T1000 (cell line): ENCODE data around the gene TBX3.

Experiments used
- DNase-seq: peaks from one replicate; lab custom pipeline; 2025; ENCODE audit warnings: mixed read lengths; lab: John Stamatoyannopoulos, UW

TBX3 gene

GRCh38 chr12:114682785-114683708 lies 928 bp downstream of the TBX3 start:
- DNase-seq, result peak; percentile 8

DNA sequence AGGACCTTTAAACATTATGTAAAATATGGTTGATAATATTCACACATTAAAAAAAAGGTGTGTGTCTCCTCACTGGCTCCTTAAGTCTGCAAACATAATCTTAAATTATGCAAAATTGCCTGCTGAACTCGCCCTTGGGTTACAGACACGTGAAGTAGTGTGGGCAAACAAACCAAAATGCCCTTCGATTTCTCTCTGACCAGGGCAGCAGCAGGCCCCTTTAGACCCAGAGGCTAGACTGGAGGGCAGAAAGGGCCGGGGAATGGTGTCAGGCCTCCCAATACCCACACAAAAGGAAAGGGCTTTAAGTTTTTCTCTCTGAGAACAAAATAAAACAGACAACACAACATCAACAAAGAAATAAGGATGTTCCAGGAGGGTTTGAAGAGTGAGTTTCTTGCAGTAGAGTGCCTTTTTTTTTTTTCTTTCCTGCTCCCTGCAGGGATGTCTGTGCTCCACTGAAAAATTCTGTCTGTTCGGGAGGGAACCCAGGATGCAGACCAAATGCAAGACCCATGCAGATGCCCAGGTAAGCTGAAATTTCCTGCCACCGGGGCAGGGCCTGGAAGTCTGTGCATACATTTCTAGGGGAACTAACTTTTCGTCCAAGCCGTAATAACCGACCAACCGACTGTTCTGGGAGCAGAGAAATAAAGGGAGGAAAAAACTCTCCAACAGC lies 1.7 kb downstream of the TBX3 start:
- no peak for DNase-seq

DNA sequence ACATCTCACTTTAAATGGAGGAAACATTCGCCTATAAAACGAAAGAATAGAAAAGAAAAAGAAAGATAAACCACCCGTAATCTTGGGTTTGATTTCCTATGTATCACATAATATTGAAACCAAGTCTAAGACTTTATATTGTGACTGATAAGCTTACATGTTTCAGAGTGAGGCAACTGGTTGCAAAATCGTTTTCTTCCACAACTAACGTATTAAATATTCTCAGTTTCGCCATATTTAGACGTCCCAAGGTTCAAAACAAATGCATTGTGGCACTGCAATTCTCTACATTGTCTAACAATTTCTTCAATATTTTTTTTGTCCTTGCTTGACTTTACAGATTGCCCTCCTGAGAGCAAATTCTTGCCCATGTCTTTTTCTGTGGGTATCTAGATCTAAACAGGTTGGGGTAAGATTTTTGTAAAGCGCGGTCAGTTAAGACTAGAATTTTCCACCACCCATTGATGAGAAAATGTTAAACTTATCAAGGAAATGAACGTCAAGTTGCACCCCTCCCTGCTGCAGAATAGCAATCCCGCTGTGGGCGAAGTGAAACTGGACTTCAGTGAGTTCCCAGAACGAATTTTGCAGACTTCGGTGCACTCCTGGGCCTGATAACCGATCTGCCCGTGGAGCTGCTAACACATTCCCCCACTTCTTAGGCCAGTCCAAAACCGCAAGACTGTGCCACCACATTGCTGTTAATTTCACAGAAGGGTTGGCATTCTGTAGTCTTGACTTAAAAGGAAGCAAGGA lies 2.7 kb downstream of the TBX3 start:
- no peak for DNase-seq

DNA sequence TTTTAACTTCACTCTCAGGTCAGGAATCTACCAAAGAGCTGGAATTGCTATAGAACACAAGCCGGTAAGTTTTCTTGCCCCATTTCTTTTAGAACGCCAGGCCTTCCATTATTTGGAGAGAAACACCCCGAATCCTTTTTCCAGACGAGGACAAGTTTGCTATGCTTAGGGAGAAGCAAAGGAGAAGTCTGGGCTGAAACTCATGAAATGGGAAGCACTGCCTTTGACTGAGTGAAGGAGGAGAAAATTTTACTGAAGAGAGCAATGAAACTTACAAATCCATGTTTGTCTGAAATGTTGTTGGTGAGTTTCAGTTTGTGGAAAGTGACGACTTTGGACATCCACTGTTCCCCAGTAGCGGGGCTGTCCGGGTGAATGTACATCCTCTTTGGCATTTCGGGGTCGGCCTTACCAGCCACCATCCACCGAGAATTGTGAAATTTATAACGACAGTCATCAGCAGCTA lies 3.3 kb downstream of the TBX3 start:
- DNase-seq, result no peak

- DNase-seq, result no peak
These were observed 4.0 kb downstream of the TBX3 start for GRCh38 chr12:114679942-114680341.

- DNase-seq, result no peak
These were observed 4.5 kb downstream of the TBX3 start for GRCh38 chr12:114679452-114679875.

DNA sequence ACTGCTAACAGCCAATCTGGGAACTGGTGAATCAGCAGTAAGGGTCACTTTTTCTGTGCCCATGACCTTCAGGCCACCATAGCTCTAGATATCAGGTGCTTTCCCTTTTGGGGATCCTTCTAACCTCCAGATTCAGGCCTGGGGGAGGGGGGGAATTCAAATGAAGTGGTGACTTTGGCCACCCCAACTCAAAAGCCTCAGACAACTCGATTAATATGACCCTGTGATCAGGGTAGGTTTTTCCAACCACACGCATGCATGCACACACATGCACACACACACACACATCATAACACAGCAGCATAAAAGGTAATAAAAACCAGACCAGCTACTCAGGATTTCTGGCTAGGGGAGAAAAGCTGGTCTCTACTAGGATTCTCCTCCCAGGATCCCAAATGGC lies 5.3 kb downstream of the TBX3 start:
- DNase-seq, result no peak

GRCh38 chr12:114678028-114678427 lies 5.9 kb downstream of the TBX3 start:
- DNase-seq, result no peak

DNA sequence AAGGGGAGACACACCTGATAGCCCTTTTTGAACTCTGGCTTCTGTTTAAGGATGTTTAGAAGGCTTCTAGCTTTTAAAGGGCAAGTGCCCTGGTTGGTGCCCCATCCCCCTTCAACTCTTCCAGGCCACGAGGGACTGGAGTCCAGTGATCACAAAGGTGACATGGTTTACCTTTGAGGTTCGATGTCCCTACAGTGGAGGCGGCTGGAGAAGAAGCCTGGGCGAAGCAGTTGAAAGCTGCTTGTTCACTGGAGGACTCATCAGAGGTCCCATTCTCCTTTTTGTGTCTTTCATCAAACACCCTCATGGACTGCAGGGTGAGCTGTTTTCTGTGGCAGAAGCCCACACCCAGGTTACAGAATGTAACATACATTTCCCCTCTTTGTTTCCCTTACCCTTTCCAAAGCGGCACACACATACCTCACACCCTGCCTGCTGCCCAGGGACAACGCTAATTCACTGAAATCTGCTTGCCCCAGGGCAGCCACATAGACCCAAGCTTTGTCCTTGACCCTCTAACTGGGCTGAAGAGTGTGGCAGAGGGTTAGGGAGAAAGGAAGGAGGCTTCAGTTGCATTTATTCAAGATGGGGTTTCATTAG lies 7.7 kb downstream of the TBX3 start:
- DNase-seq, result no peak

DNA sequence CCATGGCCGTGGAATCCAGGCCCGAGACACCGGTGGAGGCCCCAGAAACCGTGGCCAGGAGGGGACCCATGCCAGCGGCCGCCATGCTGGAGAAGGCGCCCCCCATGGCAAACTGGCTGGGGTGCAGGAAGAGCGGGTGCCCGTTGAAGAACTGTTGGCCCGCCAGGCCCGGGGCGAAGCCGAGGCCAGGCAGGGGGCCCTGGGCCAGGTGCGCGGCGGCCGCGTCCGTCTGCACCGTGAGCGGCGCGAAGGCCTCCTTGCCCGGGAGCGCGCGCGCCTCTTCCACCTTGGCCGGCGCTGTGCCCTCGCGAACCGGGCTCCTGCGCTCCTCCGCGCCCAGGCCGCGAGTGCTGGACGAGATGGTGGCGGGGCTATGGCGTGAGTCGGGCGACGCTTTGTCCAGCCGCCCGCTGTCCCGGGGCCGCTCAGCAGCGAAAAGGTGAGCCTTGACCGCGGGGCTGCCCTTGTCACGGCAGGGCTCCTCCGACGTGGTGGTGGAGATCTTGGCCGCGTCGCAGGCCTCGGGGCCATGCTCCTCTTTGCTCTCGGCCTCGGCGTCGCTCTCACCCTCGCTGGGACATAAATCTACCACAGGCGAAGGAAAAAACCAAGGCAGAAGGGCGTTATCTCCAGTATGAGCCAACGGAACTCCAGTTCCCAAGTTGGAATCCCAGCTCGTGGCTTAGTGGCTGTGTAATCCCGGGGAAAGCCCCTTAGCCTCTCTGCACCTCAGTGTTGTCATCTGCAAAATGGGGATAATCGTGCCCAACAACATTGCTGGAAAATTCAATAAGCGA lies 9.5 kb downstream of the TBX3 start:
- DNase-seq, result no peak

GRCh38 chr12:114673901-114674250 lies 10.1 kb downstream of the TBX3 start:
- no peak for DNase-seq

DNA sequence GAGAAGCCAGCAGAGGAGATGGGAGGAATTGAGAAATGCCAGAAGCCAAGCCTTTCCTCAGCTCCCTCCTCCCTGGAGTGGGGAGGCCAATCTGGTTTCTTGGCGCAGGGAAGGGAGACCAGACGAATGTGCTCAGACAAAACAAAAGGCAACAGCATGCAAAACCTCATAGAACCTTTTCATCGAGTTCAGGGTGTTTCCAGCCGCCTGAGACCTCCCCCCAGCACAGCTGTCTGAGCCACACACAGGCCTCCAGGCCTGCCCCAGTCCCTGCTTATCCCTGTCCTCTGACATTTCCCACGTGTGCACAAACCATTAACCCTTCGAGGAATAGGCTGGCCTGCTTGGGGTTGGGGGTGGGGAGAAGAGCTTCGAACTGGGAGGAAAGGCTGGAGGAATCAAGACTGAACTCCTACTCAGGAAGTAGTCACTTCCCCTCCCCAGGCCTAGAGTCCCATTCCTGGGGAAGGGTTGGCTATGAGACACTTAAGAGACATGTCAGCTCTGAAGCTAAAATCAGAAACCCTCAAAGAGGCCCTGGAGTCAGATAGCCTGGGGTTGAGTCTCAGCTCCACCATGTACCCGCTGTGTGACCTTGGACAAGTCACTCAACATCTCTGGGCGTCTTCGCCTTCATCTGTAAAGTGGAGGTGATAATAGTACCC lies 10.7 kb downstream of the TBX3 start:
- DNase-seq, result no peak

- no peak for DNase-seq
These were observed 11.2 kb downstream of the TBX3 start for GRCh38 chr12:114672817-114673168.

DNA sequence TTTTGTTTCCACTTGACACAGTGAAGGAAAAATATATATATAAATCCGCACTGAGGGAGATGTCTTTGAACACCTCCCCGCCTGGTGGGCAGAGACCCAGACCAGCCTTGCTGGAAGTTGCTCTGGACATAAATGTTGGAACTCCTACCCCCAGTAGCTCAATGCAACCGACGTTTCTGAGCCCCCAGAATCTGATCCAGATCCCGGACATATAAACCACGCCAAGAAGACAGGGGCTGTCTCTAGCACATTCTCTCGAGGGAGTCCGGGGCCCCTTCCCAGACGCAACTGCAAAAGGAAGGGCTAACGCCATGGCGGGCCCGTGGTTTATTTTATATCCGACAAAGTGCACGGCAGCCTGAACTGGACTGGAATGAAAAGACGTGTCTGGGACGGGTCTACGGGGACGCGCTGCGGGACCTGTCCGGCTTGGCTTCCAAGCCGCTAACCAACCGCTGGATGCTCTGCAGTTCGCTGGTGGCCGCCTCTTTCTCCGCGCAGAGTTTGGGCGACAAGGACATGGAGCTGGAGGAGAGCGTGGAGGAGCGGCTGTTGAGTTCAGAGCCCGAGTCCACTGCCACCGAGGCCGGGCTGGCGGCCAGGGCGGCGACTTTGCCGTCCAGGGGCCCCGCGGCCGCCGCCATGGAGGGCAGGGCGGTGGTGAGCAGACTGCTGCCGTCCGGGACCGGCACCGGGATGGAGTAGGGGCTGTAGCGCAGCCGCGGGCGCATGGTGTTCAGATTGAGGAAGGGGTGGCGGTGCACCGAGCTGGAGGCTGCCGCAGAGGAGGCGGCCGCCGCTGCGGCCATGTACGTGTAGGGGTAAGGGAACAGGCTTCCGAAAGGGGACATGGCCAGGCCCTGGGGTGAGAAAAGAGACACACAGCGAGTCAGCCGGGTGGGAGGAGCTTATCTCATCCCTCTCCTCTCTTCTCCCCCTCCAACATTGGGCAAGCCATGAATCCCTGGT lies 12.2 kb downstream of the TBX3 start:
- DNase-seq, result no peak

GRCh38 chr12:114671066-114671442 lies 12.9 kb downstream of the TBX3 start:
- no peak for DNase-seq

DNA sequence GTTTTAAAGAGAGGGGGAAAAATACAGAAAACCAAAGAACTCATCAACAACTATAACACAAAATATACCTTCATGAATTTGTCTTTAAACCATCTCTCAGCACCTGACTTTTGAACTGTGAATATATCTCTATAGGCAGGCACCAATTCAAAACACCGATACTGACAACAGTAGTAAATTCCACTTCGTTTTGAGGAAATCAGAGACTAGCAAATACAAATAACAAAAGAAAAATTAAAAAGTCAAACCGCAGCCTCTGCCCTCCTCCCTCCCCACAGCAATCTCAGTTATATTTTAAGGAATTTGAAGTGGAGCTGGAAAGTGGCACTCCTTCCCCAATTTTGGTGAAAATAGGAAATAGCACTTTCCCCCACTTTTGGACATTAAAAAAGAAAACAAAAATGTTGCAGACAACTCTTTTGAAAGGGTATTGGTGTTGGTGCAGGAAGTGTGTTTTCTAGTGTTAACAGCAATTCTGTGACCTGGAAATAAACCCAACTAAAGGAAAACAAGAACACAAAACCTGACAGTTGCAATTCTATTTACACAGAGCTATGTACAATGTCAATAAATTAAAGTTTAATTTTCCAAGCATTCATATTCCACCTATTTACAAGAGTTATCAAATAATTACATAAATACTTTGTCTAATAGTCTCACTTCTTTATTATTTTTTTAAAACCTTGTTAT lies 13.5 kb downstream of the TBX3 start:
- no peak for DNase-seq

DNA sequence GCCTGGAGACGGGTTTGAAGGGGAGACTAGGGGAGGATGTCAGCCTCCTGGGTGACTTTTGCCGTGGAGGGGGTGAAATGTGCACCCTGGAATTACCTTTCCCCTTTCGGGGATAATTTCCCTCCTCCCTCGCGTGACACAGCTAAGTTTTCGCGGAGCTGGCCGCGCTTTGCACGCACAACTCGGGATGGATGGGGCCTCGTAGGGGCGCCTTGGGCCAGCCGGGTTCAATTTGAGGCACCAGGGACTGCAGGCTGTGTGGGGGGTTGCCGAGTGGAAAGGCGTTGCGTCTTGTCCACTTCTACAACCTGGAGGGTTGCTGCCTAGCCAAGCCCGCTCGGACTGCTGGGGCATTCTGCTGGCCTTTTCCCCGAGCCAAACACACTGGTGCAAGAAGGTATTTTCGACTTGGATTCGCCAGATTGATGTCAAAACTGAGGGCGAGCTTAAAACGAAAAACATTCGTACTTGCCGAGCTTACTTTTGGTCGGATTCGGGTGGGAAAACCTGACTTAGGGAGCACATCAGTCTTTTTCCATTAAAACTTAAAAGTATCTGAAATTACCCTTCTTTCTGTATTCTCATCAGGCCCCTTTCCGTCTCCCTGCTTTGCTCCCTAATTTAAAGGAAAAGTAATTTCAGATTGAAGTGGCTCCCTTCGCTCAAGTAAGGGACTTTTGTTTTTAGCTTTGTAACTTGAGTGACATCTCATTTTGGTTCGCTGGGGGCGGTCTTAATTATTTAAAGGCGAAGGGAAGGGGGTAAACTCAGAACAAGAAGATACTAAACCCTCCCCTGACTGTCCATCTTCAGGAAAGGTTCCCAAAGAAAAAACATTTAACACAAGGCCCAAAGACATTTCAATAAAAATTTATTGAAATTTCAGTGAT lies 14.3 kb downstream of the TBX3 start:
- no peak for DNase-seq

DNA sequence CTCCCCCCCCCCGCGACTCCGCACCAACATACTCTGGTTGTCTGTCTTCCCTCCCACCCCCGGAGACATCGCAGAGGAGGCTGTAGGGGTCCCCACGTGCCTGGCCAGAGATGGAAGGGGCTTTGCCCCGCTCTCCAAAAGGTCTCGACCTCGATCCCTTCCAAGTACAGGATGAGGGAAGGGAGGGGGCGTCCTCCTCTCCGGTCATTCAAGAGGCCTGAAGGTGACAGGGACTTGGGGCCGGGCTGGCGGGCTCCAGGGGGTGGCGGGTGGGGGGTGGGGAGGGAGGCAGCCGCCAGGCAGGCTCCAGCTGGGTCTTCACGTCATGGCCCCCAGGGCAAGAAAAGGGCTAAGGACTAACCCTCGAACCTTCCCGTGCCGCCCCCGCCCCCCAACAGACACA lies 15.1 kb downstream of the TBX3 start:
- no peak for DNase-seq
